DMS53 treated with DMSO at 0.1 percent for 48 hours (cell line): ENCODE measurements around the gene SLC35B1.
"Not testable (repeated sequence)": the region's sequence is repeated elsewhere in the genome, so short reads cannot be mapped to it uniquely, and the experiment has no call there.

Source experiments
- DNase-seq: peaks from one replicate; lab custom pipeline; 2025; ENCODE audit not compliant: unreplicated experiment; lab: John Stamatoyannopoulos, UW

SLC35B1 gene

DNA sequence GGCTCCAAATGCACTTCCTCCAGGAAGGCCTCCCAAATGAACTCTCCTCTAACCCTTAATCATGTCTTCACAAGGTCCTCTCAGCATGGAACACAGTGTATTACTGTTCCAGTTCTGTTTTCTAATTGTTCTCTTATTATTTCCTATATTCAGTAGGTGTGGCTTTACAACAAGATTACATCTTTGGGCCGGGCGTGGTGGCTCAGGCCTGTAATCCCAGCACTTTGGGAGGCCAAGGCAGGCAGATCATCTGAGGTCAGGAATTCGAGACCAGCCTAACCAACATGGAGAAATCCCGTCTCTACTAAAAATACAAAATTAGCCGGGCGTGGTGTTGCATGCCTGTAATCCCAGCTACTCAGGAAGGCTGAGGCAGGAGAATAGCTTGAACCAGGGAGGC lies 34.1 kb downstream of the SLC35B1 start:
- not testable (repeated sequence) for DNase-seq

DNA sequence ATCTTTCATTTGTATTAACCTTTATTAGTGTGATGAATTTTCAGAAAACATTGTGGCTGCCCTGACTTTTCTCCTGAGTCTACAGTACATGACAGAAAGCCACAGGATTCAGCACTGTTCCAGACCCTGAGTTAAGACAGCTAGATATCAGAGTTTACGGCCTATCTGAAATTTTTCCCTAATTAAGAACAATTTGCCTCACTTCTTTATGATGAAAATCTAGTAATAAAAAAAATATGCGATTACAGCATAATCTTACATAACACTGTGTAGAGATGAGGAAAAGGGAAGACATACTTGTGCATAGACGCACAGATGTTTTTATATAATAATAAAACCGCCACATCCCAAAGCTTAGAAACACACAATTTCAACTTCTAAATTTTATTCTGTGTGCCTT lies 37.1 kb downstream of the SLC35B1 start:
- no peak for DNase-seq

DNA sequence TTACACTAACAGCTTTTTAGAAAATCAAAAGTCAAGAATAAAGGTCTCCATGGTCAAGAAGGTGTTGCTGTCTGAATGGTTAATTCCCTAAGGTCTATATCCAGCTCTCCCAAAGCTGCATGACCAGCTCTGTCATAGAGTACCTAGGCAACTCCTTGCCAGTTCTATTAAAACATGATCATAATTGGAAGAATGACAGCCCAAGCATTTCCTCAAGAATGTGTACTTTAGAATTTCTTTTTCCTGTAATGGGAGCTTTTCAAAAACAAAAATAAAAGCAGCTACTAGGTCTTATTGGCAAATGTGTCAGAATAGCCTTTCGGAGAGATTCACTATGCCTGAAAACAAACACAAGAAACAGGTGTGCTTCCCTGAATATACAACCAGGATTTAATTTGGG lies 37.8 kb downstream of the SLC35B1 start:
- no peak for DNase-seq

DNA sequence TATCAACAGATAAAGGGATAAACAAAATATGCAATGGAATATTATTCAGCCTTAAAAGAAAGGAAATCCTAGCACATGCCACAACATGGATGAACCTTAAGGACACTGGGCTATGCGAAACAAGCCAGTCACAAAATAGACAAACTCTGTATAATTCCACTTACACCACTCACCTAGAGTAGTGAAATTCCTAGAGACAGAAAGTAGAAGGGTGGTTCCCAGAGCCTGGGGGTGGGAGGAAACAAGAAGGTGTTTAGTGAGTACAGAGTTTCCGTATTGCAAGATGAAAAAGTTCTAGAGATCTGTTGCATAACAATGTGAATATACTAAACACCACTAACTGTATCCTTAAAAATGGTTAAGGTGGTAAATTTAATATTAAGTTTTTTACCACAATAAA lies 39.9 kb downstream of the SLC35B1 start:
- DNase-seq: no peak

DNA sequence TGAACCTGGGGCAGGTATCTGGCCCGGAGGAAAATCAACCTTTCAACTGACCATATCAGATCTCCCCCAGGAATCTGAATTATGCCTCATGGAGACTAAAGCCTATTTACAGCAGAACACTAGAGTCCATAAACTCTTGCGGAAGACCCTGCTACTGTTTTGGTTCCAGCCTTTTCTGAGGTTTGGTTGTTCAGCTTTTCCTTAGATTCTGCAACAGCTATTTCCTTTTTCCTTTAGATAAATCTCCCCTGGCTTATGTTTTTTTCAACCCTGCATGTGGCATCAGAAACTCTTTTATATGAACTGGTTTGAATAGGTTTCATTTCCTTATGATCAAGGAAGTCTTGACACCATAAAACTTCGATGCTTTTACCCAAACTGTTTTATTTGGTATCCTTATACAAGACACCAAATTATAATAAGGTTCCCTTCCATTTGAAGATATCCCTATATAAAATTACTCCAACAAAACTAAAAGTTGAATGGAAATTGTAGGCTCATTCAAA lies 43.0 kb downstream of the SLC35B1 start:
- DNase-seq: no peak

DNA sequence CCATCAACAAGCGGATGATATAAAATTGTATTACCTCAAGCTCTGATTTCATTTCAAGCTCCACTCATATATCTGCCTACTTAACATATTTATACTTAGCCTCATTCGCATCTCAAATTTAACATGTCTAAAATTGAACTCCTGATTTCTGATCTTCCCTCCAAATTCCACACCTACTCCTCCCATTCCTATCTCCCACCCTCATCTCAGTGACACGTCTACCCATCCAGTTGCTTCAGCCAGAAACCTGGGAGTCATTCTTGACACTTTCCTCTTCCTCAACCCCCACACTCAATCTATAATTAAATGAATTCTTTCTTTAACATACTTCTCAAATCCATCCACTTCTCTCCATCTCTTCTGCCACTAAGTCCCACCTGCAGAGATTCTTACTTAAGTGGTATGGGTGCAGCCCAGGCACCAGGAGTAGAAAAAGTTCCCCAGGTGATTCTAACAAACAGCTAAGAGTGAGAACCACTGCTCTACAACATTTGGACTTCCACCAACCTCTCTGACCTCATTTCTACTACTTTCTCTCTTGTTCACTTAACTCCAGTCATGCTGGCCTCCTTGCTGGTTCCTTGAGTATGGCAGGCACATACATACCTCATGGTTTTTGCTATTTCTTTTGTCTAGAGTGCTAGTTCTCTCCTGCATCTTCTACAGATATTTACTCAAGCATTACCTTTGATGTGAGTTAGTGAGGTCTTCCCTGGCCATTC lies 47.9 kb downstream of the SLC35B1 start:
- DNase-seq: no peak

DNA sequence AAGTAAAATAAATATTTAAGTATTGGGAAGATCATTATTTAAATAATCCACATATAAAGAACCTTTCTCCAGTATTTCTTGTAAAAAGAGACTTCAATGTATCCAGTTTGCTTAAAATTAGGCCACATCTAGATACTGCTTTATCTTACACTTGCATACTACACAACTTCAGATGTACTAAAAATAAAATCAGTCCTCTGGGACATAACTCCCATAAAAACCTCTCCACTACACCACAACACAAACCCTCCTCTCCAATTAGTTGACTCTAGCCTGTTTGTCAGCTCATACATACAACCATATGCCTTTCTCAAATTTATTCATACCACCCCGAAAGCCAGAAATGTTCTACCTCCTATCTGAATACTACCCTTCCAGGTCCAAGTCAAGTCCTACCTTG lies 51.5 kb downstream of the SLC35B1 start:
- DNase-seq: no peak
